ENCODE results near the gene GSPT1.
"Not testable (repeated sequence)": the region's sequence is repeated elsewhere in the genome, so short reads cannot be mapped to it uniquely, and the experiment has no call there.

GSPT1 gene

GRCh38 chr16:11949527-11949926, 33.8 kb upstream of the GSPT1 start:
- peaks cover 34% of the 10 kb centered on the region for H3K4me1 ChIP-seq (ENCODE audit: low read depth, poor library complexity, severe bottlenecking)
- H3K79me2 ChIP-seq (ENCODE audit: insufficient read depth, low read depth): no peaks in the 10 kb centered on the region
- H3K9ac ChIP-seq: no peak overlapping the region
- no peak overlapping the region for H3K27ac ChIP-seq
- no peak overlapping the region for H3K4me3 ChIP-seq (IDR thresholded peaks at IDR 0.05; ENCODE audit: insufficient read depth, low read depth, low read length)
- TF ChIP-seq CTCF (conservative IDR thresholded peaks at IDR 0.05; ENCODE audit: low read depth, low read length): peak; percentile 71
- no peaks in the 10 kb centered on the region for H3K36me3 ChIP-seq (ENCODE audit: insufficient read depth)
- H4K20me1 ChIP-seq (ENCODE audit: insufficient read depth): no peaks in the 10 kb centered on the region
- no peak overlapping the region for H2AFZ ChIP-seq (ENCODE audit: low read depth)
- no peaks in the 10 kb centered on the region for H3K27me3 ChIP-seq (ENCODE audit: insufficient read depth, low read depth)
- H3K4me2 ChIP-seq: no peak overlapping the region

- Histone ChIP-seq H2AFZ (ENCODE audit: low read depth) (no peak overlapping the region), H3K36me3 (ENCODE audit: insufficient read depth) (no peaks in the 10 kb centered on the region), H3K27me3 (ENCODE audit: insufficient read depth, low read depth) (no peaks in the 10 kb centered on the region), H3K79me2 (ENCODE audit: insufficient read depth, low read depth) (no peaks in the 10 kb centered on the region), H3K27ac (no peak overlapping the region), H3K9ac (no peak overlapping the region), H3K4me2 (no peak overlapping the region), H3K4me1 (ENCODE audit: low read depth, poor library complexity, severe bottlenecking) (peaks cover 34% of the 10 kb centered on the region), H3K4me3 (IDR thresholded peaks at IDR 0.05; ENCODE audit: insufficient read depth, low read depth, low read length) (no peak overlapping the region), H4K20me1 (ENCODE audit: insufficient read depth) (no peaks in the 10 kb centered on the region)
- TF ChIP-seq CTCF (conservative IDR thresholded peaks at IDR 0.05; ENCODE audit: low read depth, low read length): no peak
Measured at GRCh38 chr16:11948819-11949218, 33.1 kb upstream of the GSPT1 start.

- no peak overlapping the region for H3K9ac ChIP-seq
- no peaks in the 10 kb centered on the region for H3K27me3 ChIP-seq (ENCODE audit: insufficient read depth, low read depth)
- H3K79me2 ChIP-seq (ENCODE audit: insufficient read depth, low read depth): no peaks in the 10 kb centered on the region
- no peak overlapping the region for H3K4me3 ChIP-seq (IDR thresholded peaks at IDR 0.05; ENCODE audit: insufficient read depth, low read depth, low read length)
- H4K20me1 ChIP-seq (ENCODE audit: insufficient read depth): no peaks in the 10 kb centered on the region
- no peak for TF ChIP-seq CTCF (conservative IDR thresholded peaks at IDR 0.05; ENCODE audit: low read depth, low read length)
- no peaks in the 10 kb centered on the region for H3K36me3 ChIP-seq (ENCODE audit: insufficient read depth)
- no peak overlapping the region for H2AFZ ChIP-seq (ENCODE audit: low read depth)
- peaks cover 34% of the 10 kb centered on the region for H3K4me1 ChIP-seq (ENCODE audit: low read depth, poor library complexity, severe bottlenecking)
- H3K4me2 ChIP-seq: no peak overlapping the region
- no peak overlapping the region for H3K27ac ChIP-seq
Measured at GRCh38 chr16:11946433-11946832, 30.7 kb upstream of the GSPT1 start.

GRCh38 chr16:11941945-11942344, 26.2 kb upstream of the GSPT1 start, which contains the start of gene NPIPB2:
Gene NPIPB2 (minus strand): TSS chr16:11942045. CDS start chr16:11942045, 0 bp downstream.
- H3K27me3 ChIP-seq (ENCODE audit: insufficient read depth, low read depth); H3K4me3 ChIP-seq (IDR thresholded peaks at IDR 0.05; ENCODE audit: insufficient read depth, low read depth, low read length); H4K20me1 ChIP-seq (ENCODE audit: insufficient read depth); H3K36me3 ChIP-seq (ENCODE audit: insufficient read depth); H3K27ac ChIP-seq; H3K79me2 ChIP-seq (ENCODE audit: insufficient read depth, low read depth); H3K9ac ChIP-seq; H2AFZ ChIP-seq (ENCODE audit: low read depth); H3K4me2 ChIP-seq: not testable (repeated sequence)
- H3K4me1 ChIP-seq (ENCODE audit: low read depth, poor library complexity, severe bottlenecking): peaks cover 14% of the 10 kb centered on the region

- H2AFZ ChIP-seq (ENCODE audit: low read depth); H3K79me2 ChIP-seq (ENCODE audit: insufficient read depth, low read depth); H3K4me1 ChIP-seq (ENCODE audit: low read depth, poor library complexity, severe bottlenecking): not testable (repeated sequence)
Measured at GRCh38 chr16:11927350-11927749, 11.6 kb upstream of the GSPT1 start.

GRCh38 chr16:11924046-11924445, 8.3 kb upstream of the GSPT1 start:
- not testable (repeated sequence) for H2AFZ ChIP-seq (ENCODE audit: low read depth); H4K20me1 ChIP-seq (ENCODE audit: insufficient read depth); H3K79me2 ChIP-seq (ENCODE audit: insufficient read depth, low read depth); H3K4me2 ChIP-seq; H3K36me3 ChIP-seq (ENCODE audit: insufficient read depth); H3K9ac ChIP-seq; H3K27me3 ChIP-seq (ENCODE audit: insufficient read depth, low read depth); H3K4me1 ChIP-seq (ENCODE audit: low read depth, poor library complexity, severe bottlenecking); H3K27ac ChIP-seq; H3K4me3 ChIP-seq (IDR thresholded peaks at IDR 0.05; ENCODE audit: insufficient read depth, low read depth, low read length)

More at GRCh38 chr16:11927350-11927749, 11.6 kb upstream of the GSPT1 start:
- H4K20me1 ChIP-seq (ENCODE audit: insufficient read depth); H3K36me3 ChIP-seq (ENCODE audit: insufficient read depth); H3K27ac ChIP-seq; H3K27me3 ChIP-seq (ENCODE audit: insufficient read depth, low read depth); H3K4me3 ChIP-seq (IDR thresholded peaks at IDR 0.05; ENCODE audit: insufficient read depth, low read depth, low read length); H3K4me2 ChIP-seq; H3K9ac ChIP-seq: not testable (repeated sequence)
